HG03460 (cell line): ENCODE results near the gene OXNAD1.

ENCODE experiments used
- ATAC-seq: cut with Tn5 transposase; IDR thresholded peaks from one replicate; pipeline ENCODE4 v1.9.1; 2021; ENCODE audit not compliant: unreplicated experiment

OXNAD1 gene

GRCh38 chr3:16264708-16265454, at the start of gene OXNAD1, which contains the start of gene DPH3:
Gene OXNAD1 (plus strand): TSS chr3:16265212. CDS start chr3:16270953, 5,741 bp downstream.
Gene DPH3 (minus strand): TSS chr3:16264943. CDS start chr3:16264876, 67 bp downstream.
- peak; percentile 99 for ATAC-seq

- no peak for ATAC-seq
These were observed 48.6 kb upstream of the OXNAD1 start for GRCh38 chr3:16216373-16216935.

- ATAC-seq, result no peak
These were observed 45.2 kb upstream of the OXNAD1 start for GRCh38 chr3:16219777-16220176.

- ATAC-seq, result no peak
These were observed 43.0 kb upstream of the OXNAD1 start for GRCh38 chr3:16221990-16222389.

DNA sequence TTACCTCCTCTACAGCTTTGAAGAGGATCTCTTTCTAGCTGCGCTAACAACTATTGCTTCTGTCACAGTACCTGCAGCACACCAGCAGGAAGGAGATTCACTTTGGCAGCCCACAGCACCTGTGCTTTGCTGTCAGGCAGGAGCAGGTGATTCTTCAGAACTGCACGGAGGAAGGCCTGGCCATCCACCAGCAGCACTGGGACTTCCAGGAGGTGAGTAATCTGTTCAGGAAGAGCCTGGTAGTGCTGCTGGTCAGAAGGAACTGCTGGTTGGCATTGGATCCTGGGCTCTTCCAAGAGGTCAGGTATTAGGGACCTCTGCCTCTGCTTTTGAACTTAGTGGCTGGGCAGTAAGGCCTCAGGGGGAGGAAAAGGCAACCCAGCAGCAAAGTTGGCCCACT, 42.5 kb upstream of the OXNAD1 start:
- no peak for ATAC-seq

- no peak for ATAC-seq
These were observed 40.7 kb upstream of the OXNAD1 start for GRCh38 chr3:16224325-16224724.

DNA sequence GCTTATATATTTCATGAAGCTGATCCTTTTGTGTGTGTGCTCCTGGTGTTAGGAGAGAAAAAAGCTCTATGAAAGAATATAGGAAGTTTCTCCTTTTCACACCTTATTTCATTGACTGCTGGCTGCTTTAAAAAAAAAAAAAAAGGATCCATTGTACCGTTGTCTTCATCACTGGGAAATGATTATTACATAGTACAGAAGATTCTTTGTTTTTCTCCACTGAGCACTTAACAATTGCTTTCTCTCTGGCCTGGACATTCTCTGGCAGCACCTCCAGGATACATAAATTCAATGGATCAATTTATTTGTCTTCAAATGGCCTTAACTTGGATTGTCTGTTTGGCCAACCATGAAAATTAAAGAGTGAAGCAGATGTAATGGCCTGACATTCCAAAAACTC, 37.4 kb upstream of the OXNAD1 start:
- no peak for ATAC-seq

DNA sequence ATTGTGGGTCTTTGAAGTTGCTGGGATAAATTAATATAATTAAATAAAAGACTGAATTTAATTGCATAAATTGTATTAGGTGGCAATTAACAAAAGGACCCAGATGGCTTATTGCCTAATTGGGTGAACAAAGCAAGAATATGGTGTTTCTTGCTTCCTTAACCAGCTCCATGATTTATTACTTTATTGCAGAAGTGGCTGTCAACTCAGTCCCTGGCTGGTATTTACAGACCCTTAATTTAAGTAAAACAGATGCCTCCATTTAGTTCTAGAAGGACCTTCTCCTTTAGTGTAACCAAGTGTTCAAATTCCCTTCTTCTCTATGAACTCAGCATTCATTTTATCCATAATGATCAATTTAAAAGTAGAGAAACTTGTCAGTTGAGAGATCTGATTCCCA, 35.3 kb upstream of the OXNAD1 start:
- no peak for ATAC-seq

DNA sequence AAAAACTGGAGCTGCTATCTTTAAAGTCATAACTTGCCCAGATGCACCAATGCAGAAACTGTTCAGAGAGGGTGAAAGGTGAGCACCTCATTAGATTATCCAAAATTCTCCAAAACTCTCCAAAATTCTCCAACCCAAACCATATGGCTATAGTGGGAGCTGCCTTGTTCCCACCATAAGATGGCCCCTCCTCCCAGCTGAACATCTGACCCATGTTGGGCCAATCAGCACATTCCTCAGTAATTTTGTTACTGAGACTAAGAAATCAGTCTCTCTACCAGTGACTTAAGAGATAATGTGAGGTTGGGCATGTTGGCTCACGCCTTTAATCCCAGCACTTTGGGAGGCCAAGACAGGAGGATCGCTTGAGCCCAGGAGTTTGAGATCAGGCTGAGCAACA, 33.0 kb upstream of the OXNAD1 start:
- ATAC-seq, result no peak

GRCh38 chr3:16233806-16234205, 31.2 kb upstream of the OXNAD1 start:
- ATAC-seq, result no peak

- no peak for ATAC-seq
These were observed 30.7 kb upstream of the OXNAD1 start for GRCh38 chr3:16234281-16234680.

DNA sequence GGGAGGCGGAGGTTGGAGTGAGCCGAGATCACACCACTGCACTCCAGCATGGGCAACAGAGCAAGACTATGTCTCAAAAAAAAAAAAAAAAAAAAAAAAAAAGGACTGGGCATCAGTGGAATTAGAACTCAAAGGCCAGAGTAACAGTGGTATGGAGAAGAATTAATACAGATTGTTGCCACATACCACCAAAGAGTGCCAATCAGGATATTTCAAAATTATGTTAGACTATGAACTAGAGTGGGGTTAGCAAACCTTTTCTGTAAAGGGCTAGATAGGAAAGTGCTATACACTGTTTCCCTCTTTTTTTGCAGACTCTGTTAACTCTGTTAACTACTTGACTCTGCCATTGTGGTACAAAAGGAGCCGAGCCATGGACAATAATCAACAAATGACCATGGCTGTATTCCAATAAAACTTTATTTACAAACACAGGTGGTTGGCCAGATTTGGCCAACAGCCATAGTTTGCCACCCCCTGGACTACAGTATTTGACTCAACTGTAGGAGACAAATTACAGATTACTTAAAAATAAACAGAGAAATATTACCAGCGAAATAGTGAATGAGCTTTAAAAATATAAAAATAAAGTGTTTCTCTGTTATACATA, 28.9 kb upstream of the OXNAD1 start:
- ATAC-seq, result no peak

DNA sequence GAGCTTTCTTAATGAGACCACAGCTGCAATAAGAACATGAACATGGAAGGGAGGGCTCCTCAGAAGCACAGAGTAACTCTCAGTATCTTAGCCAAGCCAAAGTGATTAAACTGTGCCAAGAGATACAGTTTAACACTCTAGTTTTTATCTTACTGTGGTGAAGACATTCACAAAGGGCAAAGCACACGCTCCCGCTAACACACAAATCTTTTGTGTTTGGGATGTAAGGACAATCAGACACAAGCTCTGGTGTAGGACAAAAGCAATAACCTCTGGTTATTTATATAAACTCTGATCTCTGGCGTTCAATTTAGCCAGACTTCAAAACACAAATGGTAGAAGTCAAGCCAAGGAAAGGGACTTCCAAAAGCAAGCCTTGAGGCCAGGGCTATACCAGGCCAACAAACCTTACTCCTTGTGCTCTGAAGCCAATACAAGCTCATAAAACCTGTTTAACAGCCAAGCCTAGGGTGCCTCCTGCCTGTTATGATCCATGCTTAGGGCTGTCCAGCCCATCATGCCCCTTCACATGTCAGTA, 28.1 kb upstream of the OXNAD1 start:
- no peak for ATAC-seq

DNA sequence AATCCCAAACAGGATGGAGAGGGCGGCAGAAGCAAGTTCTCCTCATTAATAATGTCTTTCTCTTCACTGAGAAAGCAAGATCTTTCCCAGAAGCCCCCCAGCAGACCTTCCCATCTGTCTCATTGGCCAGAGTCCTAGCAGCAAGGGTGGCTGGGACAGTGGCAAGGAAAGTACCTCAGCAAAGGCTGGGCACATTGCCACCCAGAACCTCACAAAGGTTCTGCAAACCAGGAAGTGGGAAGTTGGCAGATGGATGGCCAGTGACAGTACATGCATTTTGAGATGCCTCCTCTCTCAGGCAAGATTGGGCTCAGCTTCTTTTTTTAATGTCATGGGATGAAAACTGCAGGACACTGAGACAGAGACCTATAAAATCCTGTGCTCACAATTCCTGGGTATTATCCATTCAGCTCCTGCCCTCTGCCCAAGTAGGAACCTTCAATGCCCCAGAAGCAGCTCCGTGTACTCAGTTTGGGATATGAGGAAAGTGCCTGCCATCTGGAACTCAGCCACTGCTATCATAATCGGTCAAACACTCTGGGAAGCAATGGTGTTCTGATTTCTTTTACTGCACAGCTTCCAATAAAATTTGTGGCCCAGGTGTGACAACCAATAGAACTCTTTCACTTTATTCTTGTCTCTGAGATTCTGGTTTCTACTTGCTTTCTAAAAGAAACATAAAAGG, 25.8 kb upstream of the OXNAD1 start:
- no peak for ATAC-seq

DNA sequence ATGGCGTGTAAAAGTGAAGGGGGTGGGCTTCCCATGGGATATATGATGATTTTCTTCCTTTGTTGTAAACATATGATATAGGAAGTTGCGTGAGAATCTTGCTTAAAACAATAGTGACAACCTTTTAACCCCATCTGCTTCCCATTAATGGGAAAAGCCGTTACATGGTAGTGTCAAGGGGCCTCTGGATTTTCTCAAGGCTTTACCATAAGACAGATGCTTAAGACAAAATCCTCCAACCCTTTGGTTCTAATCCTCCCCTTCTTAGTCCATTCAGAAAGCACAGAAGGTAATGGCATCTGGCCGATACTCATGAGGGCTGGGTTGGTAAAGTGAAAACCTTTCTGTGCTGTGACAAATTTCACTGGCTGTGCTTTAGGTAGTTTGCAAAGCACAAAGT, 25.2 kb upstream of the OXNAD1 start:
- ATAC-seq, result no peak

DNA sequence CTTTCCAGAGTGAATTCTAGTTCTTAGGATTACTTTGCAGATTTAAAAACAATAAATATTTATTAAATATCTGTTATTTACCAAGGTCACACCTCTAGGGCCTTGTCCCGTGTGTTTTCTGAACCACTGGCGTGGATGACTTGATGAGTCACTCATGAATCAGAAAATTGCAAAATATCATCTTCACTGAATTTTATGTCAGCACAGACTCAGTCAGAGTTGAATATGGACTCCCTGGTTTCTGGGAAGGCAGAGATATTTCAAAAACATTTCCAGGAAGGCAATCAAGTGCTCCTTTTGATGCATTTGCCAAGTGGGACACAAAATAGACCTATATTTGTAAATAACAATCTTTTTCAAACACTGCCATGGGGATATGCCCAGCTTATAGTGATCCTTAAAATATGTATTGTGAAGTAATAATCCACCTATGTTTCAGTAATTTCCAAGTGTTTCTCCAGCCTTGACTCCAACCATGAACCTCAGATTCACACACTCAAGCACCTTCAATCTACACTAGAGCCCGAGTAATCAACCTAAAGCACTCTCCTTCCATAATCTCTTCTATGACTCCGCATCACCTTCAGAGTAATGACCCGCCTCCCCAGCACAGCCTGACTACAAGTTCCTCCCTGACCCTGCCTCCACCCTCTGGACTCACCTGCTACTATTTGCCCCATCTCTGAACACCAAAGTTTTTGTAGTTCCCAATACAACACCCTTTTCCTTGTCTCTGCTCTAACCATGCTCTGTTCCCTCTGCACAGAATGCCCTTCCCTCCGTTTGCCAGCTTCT, 24.6 kb upstream of the OXNAD1 start:
- no peak for ATAC-seq

- no peak for ATAC-seq
These were observed 23.8 kb upstream of the OXNAD1 start for GRCh38 chr3:16241225-16241624.

GRCh38 chr3:16242177-16242576, 22.8 kb upstream of the OXNAD1 start:
- no peak for ATAC-seq

DNA sequence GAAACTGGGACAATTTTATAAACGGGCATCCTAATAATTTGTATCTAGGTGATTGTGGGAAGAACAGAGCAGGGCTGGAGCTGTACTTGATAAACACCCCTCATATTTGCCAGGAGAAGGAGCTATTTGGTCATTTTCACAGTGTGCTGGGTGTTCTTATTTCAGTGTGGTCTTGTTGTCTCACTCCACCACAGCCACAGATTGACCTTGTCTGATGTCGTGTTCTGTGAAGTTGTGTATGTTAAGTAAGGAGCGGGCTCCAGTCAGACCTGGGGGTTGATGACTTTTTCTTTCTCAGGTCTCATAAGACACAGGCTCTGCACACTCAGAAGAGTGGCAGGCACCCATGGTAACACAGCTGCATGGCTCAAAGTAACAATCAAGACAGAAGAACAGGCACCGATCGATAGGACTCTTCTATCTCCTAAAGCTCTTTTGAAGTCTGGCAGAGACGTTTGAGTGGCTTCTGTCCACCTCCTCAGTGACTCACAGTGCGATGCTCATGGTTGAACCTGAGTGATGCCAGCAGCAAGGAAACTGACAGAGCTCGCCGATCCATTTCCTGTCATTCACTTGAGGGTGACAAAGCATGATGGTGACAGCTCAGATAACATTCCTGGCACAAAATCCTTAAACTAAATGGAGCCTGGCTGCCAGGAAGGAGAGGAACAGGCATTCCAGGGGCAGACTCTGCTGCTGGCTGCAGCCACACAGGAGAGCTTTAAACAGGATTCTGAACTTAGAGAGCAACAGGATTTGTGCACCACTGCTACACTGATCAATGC, 21.1 kb upstream of the OXNAD1 start:
- no peak for ATAC-seq

DNA sequence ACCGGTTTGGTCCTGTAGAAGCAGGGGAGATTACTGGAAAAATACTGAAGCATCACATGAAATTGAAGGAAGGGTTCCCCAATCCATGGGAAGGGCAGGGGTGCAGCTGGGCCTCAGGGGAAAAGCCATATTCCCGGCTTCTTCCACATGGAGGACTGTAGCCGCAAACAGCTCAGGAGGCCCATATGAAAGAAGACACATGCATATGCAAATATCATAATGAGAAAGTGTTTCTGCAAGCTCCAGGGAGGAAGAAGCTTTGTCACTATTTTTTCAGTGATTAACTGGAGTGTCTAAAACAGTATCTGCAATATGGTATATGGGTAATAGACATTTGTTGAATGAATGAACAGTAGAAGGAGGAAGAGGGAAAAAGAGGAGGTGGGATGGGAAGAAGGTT, 19.4 kb upstream of the OXNAD1 start:
- no peak for ATAC-seq
